ENCODE data around the gene MYCN.

Gene MYCN

GRCh38 chr2:15974565-15975260 lies 34.4 kb downstream of the MYCN start:
- ATAC-seq (replicated peaks), result no peak
- Mint-ChIP-seq H3K4me3 (no peak overlapping the region), H3K36me3 (no peaks in the 10 kb centered on the region), H3K27me3 (peaks cover 2 to 4% of the 10 kb centered on the region in 2 donors), H3K4me1 (no peaks in the 10 kb centered on the region), H3K27ac (no peak overlapping the region), H3K9me3 (no peaks in the 10 kb centered on the region)
- DNase-seq, result no peak

GRCh38 chr2:15975261-15975600 lies 34.9 kb downstream of the MYCN start:
- DNase-seq (no peak), ATAC-seq (replicated peaks) (no peak)
- H3K36me3 Mint-ChIP-seq, result no peaks in the 10 kb centered on the region
- H3K27me3 Mint-ChIP-seq, result peaks cover 4 to 8% of the 10 kb centered on the region in 2 donors
- no peak overlapping the region for H3K27ac Mint-ChIP-seq
- H3K9me3 Mint-ChIP-seq, result no peaks in the 10 kb centered on the region
- no peak overlapping the region for H3K4me3 Mint-ChIP-seq
- H3K4me1 Mint-ChIP-seq, result no peaks in the 10 kb centered on the region

GRCh38 chr2:15975676-15976075 lies 35.3 kb downstream of the MYCN start:
- Mint-ChIP-seq H3K9me3 (no peaks in the 10 kb centered on the region), H3K4me1 (no peaks in the 10 kb centered on the region), H3K27ac (no peak overlapping the region), H3K4me3 (no peak overlapping the region), H3K36me3 (no peaks in the 10 kb centered on the region), H3K27me3 (peaks cover 4 to 8% of the 10 kb centered on the region in 2 donors)
- DNase-seq (no peak), ATAC-seq (replicated peaks) (no peak)

- Mint-ChIP-seq H3K9me3 (no peaks in the 10 kb centered on the region), H3K27me3 (peaks cover 4 to 8% of the 10 kb centered on the region in 2 donors), H3K27ac (no peak overlapping the region), H3K4me3 (no peak overlapping the region), H3K4me1 (no peaks in the 10 kb centered on the region), H3K36me3 (no peaks in the 10 kb centered on the region)
- DNase-seq (no peak), ATAC-seq (replicated peaks) (no peak)
Observed at GRCh38 chr2:15976354-15976753, 36.0 kb downstream of the MYCN start.

GRCh38 chr2:15979051-15979758 lies 38.9 kb downstream of the MYCN start:
- H3K36me3 Mint-ChIP-seq, result no peaks in the 10 kb centered on the region
- no peaks in the 10 kb centered on the region for H3K4me1 Mint-ChIP-seq
- H3K27ac Mint-ChIP-seq, result no peak overlapping the region
- DNase-seq (no peak), ATAC-seq (replicated peaks) (no peak)
- H3K9me3 Mint-ChIP-seq, result no peaks in the 10 kb centered on the region
- H3K4me3 Mint-ChIP-seq, result no peak overlapping the region
- H3K27me3 Mint-ChIP-seq, result peaks cover 0 to 8% of the 10 kb centered on the region in 2 donors

- peaks cover 0 to 8% of the 10 kb centered on the region in 2 donors for H3K27me3 Mint-ChIP-seq
- no peak for DNase-seq
- no peaks in the 10 kb centered on the region for H3K36me3 Mint-ChIP-seq
- H3K27ac Mint-ChIP-seq, result no peak overlapping the region
- no peaks in the 10 kb centered on the region for H3K9me3 Mint-ChIP-seq
- no peak for ATAC-seq (replicated peaks)
- H3K4me3 Mint-ChIP-seq, result no peak overlapping the region
- no peaks in the 10 kb centered on the region for H3K4me1 Mint-ChIP-seq
Observed at GRCh38 chr2:15979759-15980604, 39.6 kb downstream of the MYCN start.

- DNase-seq (no peak), ATAC-seq (replicated peaks) (no peak)
- Mint-ChIP-seq H3K9me3 (no peaks in the 10 kb centered on the region), H3K27ac (no peak overlapping the region), H3K36me3 (no peaks in the 10 kb centered on the region), H3K27me3 (peaks cover 0 to 8% of the 10 kb centered on the region in 2 donors), H3K4me3 (no peak overlapping the region), H3K4me1 (no peaks in the 10 kb centered on the region)
Observed at GRCh38 chr2:15980605-15981098, 40.3 kb downstream of the MYCN start.

- ATAC-seq (replicated peaks), result no peak
- Mint-ChIP-seq H3K27me3 (peaks cover 0 to 8% of the 10 kb centered on the region in 2 donors), H3K36me3 (no peaks in the 10 kb centered on the region), H3K9me3 (no peaks in the 10 kb centered on the region), H3K4me1 (no peaks in the 10 kb centered on the region), H3K4me3 (no peak overlapping the region), H3K27ac (no peak overlapping the region)
- DNase-seq, result no peak
Observed at GRCh38 chr2:15981646-15982045, 41.3 kb downstream of the MYCN start.

- H3K27me3 Mint-ChIP-seq, result peaks cover 0 to 8% of the 10 kb centered on the region in 2 donors
- no peak overlapping the region for H3K4me3 Mint-ChIP-seq
- DNase-seq (no peak), ATAC-seq (replicated peaks) (no peak)
- no peaks in the 10 kb centered on the region for H3K4me1 Mint-ChIP-seq
- H3K27ac Mint-ChIP-seq, result no peak overlapping the region
- H3K36me3 Mint-ChIP-seq, result no peaks in the 10 kb centered on the region
- no peaks in the 10 kb centered on the region for H3K9me3 Mint-ChIP-seq
Observed at GRCh38 chr2:15982285-15983044, 42.1 kb downstream of the MYCN start.

GRCh38 chr2:15983496-15983895 lies 43.1 kb downstream of the MYCN start:
- Mint-ChIP-seq H3K36me3 (no peaks in the 10 kb centered on the region), H3K27ac (no peak overlapping the region), H3K4me1 (no peaks in the 10 kb centered on the region), H3K9me3 (no peaks in the 10 kb centered on the region), H3K27me3 (peaks cover 0 to 8% of the 10 kb centered on the region in 2 donors), H3K4me3 (no peak overlapping the region)
- no peak for DNase-seq
- ATAC-seq (replicated peaks), result no peak

GRCh38 chr2:15984368-15985255 lies 44.3 kb downstream of the MYCN start:
- Mint-ChIP-seq H3K9me3 (no peaks in the 10 kb centered on the region), H3K4me3 (no peak overlapping the region), H3K36me3 (no peaks in the 10 kb centered on the region), H3K4me1 (no peaks in the 10 kb centered on the region), H3K27me3 (peaks cover 0 to 7% of the 10 kb centered on the region in 2 donors), H3K27ac (no peak overlapping the region)
- DNase-seq (no peak), ATAC-seq (replicated peaks) (no peak)

GRCh38 chr2:15985531-15985930 lies 45.2 kb downstream of the MYCN start:
- Mint-ChIP-seq H3K27me3 (no peaks in the 10 kb centered on the region), H3K36me3 (no peaks in the 10 kb centered on the region), H3K4me3 (no peak overlapping the region), H3K4me1 (no peaks in the 10 kb centered on the region), H3K9me3 (no peaks in the 10 kb centered on the region), H3K27ac (no peak overlapping the region)
- ATAC-seq (replicated peaks) (no peak), DNase-seq (no peak)

GRCh38 chr2:15986068-15986560 lies 45.8 kb downstream of the MYCN start:
- Mint-ChIP-seq H3K27me3 (peaks cover 0 to 3% of the 10 kb centered on the region in 2 donors), H3K4me1 (no peaks in the 10 kb centered on the region), H3K9me3 (no peaks in the 10 kb centered on the region), H3K4me3 (no peak overlapping the region), H3K27ac (no peak overlapping the region), H3K36me3 (no peaks in the 10 kb centered on the region)
- no peak for ATAC-seq (replicated peaks)
- no peak for DNase-seq

Measured in stimulated activated naive B cell treated with anti-CD40 and anti-IgM and Interleukin-4, amounts not matched to agents 10 μg/mL and 1 μg/mL and 100 μg/mL, for 72 hours (primary cell).